ENCODE measurements around the gene MAPRE2.

DNA sequence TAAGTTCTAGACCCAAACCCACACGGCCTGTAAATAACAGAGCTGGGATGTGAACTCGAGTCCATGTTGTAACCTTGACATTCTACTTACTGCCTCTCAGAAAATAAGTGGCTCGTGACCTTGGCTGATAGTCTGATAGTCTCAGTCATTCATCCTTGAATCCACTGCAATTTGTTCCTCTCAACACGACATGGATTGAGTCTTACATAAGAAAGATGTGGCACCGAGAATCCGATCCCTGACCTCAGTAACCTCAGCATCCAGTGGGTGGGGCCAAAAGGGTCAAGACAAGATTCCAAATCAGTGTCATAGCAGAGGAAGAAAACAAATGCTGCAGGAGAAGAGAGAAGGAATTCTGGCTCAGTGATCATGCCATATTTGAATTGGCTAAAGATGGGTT is 97.6 kb downstream of the MAPRE2 start:
- TF ChIP-seq, protein P1, sequence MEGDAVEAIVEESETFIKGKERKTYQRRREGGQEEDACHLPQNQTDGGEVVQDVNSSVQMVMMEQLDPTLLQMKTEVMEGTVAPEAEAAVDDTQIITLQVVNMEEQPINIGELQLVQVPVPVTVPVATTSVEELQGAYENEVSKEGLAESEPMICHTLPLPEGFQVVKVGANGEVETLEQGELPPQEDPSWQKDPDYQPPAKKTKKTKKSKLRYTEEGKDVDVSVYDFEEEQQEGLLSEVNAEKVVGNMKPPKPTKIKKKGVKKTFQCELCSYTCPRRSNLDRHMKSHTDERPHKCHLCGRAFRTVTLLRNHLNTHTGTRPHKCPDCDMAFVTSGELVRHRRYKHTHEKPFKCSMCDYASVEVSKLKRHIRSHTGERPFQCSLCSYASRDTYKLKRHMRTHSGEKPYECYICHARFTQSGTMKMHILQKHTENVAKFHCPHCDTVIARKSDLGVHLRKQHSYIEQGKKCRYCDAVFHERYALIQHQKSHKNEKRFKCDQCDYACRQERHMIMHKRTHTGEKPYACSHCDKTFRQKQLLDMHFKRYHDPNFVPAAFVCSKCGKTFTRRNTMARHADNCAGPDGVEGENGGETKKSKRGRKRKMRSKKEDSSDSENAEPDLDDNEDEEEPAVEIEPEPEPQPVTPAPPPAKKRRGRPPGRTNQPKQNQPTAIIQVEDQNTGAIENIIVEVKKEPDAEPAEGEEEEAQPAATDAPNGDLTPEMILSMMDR (IDR thresholded peaks at IDR 0.05), result no peak
- no peak for TF ChIP-seq POLR2A (IDR thresholded peaks at IDR 0.05)

Measured in adrenal gland (tissue), 5 donors.